Measurements from ENCODE around the gene HOXC11.

DNA sequence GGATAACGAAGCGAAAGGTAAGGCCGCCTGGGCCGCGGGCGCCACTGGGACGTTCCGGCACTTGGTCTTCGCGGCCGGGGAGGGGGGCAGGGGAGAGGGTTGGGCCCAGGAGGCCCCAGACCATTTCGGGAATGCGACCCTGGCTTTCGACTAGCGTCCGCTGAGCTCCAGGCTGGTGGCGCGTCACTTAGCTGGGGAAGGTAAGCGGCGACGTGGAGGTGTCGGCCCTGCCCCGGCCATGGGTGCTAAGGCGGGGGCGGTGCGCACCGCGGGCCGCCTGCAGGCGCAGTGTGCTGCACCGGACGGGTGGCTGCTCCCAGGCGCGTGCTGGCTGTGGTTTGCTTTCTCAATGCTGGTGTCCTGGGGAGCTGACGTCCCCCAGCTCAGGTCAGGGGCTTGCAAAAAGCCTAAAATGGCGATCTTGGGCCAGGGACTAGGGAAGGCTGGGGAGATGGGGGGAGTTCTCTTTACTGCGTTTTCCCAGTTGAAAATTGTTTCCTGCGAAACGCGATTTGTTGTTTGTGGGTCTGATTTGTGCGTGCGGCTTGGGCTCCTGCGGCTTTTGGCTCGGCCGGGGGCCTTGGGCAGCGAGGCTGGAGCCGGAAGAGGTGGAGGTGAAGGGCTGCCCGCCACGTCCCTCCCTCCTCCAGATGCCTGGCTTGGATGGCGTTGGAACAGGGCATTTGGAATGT, 13.2 kb downstream of the HOXC11 start:
- TF ChIP-seq, protein P1, sequence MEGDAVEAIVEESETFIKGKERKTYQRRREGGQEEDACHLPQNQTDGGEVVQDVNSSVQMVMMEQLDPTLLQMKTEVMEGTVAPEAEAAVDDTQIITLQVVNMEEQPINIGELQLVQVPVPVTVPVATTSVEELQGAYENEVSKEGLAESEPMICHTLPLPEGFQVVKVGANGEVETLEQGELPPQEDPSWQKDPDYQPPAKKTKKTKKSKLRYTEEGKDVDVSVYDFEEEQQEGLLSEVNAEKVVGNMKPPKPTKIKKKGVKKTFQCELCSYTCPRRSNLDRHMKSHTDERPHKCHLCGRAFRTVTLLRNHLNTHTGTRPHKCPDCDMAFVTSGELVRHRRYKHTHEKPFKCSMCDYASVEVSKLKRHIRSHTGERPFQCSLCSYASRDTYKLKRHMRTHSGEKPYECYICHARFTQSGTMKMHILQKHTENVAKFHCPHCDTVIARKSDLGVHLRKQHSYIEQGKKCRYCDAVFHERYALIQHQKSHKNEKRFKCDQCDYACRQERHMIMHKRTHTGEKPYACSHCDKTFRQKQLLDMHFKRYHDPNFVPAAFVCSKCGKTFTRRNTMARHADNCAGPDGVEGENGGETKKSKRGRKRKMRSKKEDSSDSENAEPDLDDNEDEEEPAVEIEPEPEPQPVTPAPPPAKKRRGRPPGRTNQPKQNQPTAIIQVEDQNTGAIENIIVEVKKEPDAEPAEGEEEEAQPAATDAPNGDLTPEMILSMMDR (conservative IDR thresholded peaks at IDR 0.05): no peak
- TF ChIP-seq EZH2 (IDR thresholded peaks at IDR 0.05; ENCODE audit: low read depth): no peak
